ENCODE results near the gene SIRT3.

GRCh38 chr11:198236-198806 is 37.8 kb downstream of the SIRT3 start:
- TF ChIP-seq EZH2 (IDR thresholded peaks at IDR 0.05; ENCODE audit: insufficient read depth, poor library complexity, severe bottlenecking) (no peak), EZH2phosphoT487 (IDR thresholded peaks at IDR 0.05; ENCODE audit: insufficient read depth, low read depth) (no peak)

Measured in GM23248 (cell line).